ENCODE data around the gene EGFLAM. TPM values are rescaled to one million over a fixed set of nuclear protein-coding genes. Genes with fewer than 3 reads are reported as not detected.

The EGFLAM gene
- total RNA-seq (2014; rRNA removed; shearing (Covaris generic); ENCODE audit: low replicate concordance), result not detected in 2 replicates

GRCh38 chr5:38258319-38259061 is at the start of gene EGFLAM:
Gene EGFLAM (plus strand): TSS chr5:38258559. CDS start chr5:38258755, 196 bp downstream.
- peak; percentile 13 for DNase-seq (ENCODE audit: low read depth)
- in situ Hi-C loops (cut with HindIII; ENCODE audit: low pct_unique_long_range_greater_than_20kb, low sequenced_read_pairs), result no loop called here

- peak; percentile 9 for DNase-seq (ENCODE audit: low read depth)
- in situ Hi-C loops (cut with HindIII; ENCODE audit: low pct_unique_long_range_greater_than_20kb, low sequenced_read_pairs), result no loop called here
These were observed 49.5 kb upstream of the EGFLAM start for GRCh38 chr5:38208782-38209378.

GRCh38 chr5:38210676-38211353 is 47.5 kb upstream of the EGFLAM start:
- DNase-seq (ENCODE audit: low read depth), result no peak
- in situ Hi-C loops (cut with HindIII; ENCODE audit: low pct_unique_long_range_greater_than_20kb, low sequenced_read_pairs), result no loop called here

GRCh38 chr5:38211354-38211710 is 47.0 kb upstream of the EGFLAM start:
- in situ Hi-C loops (cut with HindIII; ENCODE audit: low pct_unique_long_range_greater_than_20kb, low sequenced_read_pairs), result no loop called here
- no peak for DNase-seq (ENCODE audit: low read depth)

GRCh38 chr5:38212307-38212706 is 46.1 kb upstream of the EGFLAM start:
- DNase-seq (ENCODE audit: low read depth), result no peak
- in situ Hi-C loops (cut with HindIII; ENCODE audit: low pct_unique_long_range_greater_than_20kb, low sequenced_read_pairs), result no loop called here

GRCh38 chr5:38226091-38226490 is 32.3 kb upstream of the EGFLAM start:
- DNase-seq (ENCODE audit: low read depth), result no peak
- in situ Hi-C loops (cut with HindIII; ENCODE audit: low pct_unique_long_range_greater_than_20kb, low sequenced_read_pairs), result no loop called here

GRCh38 chr5:38228914-38229313 is 29.4 kb upstream of the EGFLAM start:
- DNase-seq (ENCODE audit: low read depth), result no peak

GRCh38 chr5:38234737-38235136 is 23.6 kb upstream of the EGFLAM start:
- in situ Hi-C loops (cut with HindIII; ENCODE audit: low pct_unique_long_range_greater_than_20kb, low sequenced_read_pairs), result no loop called here

More at GRCh38 chr5:38228914-38229313, 29.4 kb upstream of the EGFLAM start:
- in situ Hi-C loops (cut with HindIII; ENCODE audit: low pct_unique_long_range_greater_than_20kb, low sequenced_read_pairs), result no loop called here

GRCh38 chr5:38237681-38238080 is 20.7 kb upstream of the EGFLAM start:
- DNase-seq (ENCODE audit: low read depth), result no peak
- in situ Hi-C loops (cut with HindIII; ENCODE audit: low pct_unique_long_range_greater_than_20kb, low sequenced_read_pairs), result no loop called here

More at GRCh38 chr5:38234737-38235136, 23.6 kb upstream of the EGFLAM start:
- no peak for DNase-seq (ENCODE audit: low read depth)

GRCh38 chr5:38240212-38240611 is 18.1 kb upstream of the EGFLAM start:
- in situ Hi-C loops (cut with HindIII; ENCODE audit: low pct_unique_long_range_greater_than_20kb, low sequenced_read_pairs), result no loop called here
- DNase-seq (ENCODE audit: low read depth), result no peak

GRCh38 chr5:38241655-38242054 is 16.7 kb upstream of the EGFLAM start:
- in situ Hi-C loops (cut with HindIII; ENCODE audit: low pct_unique_long_range_greater_than_20kb, low sequenced_read_pairs), result no loop called here
- no peak for DNase-seq (ENCODE audit: low read depth)

GRCh38 chr5:38245307-38245706 is 13.1 kb upstream of the EGFLAM start:
- in situ Hi-C loops (cut with HindIII; ENCODE audit: low pct_unique_long_range_greater_than_20kb, low sequenced_read_pairs), result no loop called here
- DNase-seq (ENCODE audit: low read depth), result no peak

GRCh38 chr5:38249301-38249700 is 9.1 kb upstream of the EGFLAM start:
- no peak for DNase-seq (ENCODE audit: low read depth)
- in situ Hi-C loops (cut with HindIII; ENCODE audit: low pct_unique_long_range_greater_than_20kb, low sequenced_read_pairs), result no loop called here

- no peak for DNase-seq (ENCODE audit: low read depth)
- in situ Hi-C loops (cut with HindIII; ENCODE audit: low pct_unique_long_range_greater_than_20kb, low sequenced_read_pairs), result no loop called here
These were observed 8.5 kb upstream of the EGFLAM start for GRCh38 chr5:38249812-38250211.

GRCh38 chr5:38250763-38251448 is 7.5 kb upstream of the EGFLAM start:
- no peak for DNase-seq (ENCODE audit: low read depth)
- in situ Hi-C loops (cut with HindIII; ENCODE audit: low pct_unique_long_range_greater_than_20kb, low sequenced_read_pairs), result no loop called here

GRCh38 chr5:38253759-38254158 is 4.6 kb upstream of the EGFLAM start:
- no peak for DNase-seq (ENCODE audit: low read depth)
- in situ Hi-C loops (cut with HindIII; ENCODE audit: low pct_unique_long_range_greater_than_20kb, low sequenced_read_pairs), result no loop called here

- in situ Hi-C loops (cut with HindIII; ENCODE audit: low pct_unique_long_range_greater_than_20kb, low sequenced_read_pairs), result no loop called here
These were observed 884 bp upstream of the EGFLAM start for GRCh38 chr5:38257308-38258041.

GRCh38 chr5:38258042-38258318 is 379 bp upstream of the EGFLAM start:
- no peak for DNase-seq (ENCODE audit: low read depth)
- in situ Hi-C loops (cut with HindIII; ENCODE audit: low pct_unique_long_range_greater_than_20kb, low sequenced_read_pairs), result no loop called here

More at GRCh38 chr5:38257308-38258041, 884 bp upstream of the EGFLAM start:
- DNase-seq (ENCODE audit: low read depth), result no peak

Data from Caki2 (cell line).